GM23248 (cell line): Measurements from ENCODE around the gene PPP2R2D. TPM values are rescaled to one million over a fixed set of nuclear protein-coding genes. Genes with fewer than 3 reads are reported as not detected.
"Not testable (repeated sequence)": the region's sequence is repeated elsewhere in the genome, so short reads cannot be mapped to it uniquely, and the experiment has no call there.

Source experiments
- DNase-seq: peaks from one replicate; pipeline ENCODE4 v3.0.0-alpha.2; 2015
- H2AFZ ChIP-seq: fragments of 200-600 bp; sonication (generic); 2 replicates; pipeline ENCODE4 v1.6.1; 2016; ENCODE audit warnings: antibody characterized with exemption
- H3F3A ChIP-seq: fragments of 200-600 bp; sonication (generic); 2 replicates; pipeline ENCODE4 v1.6.1; 2016; ENCODE audit warnings: mild to moderate bottlenecking, antibody characterized with exemption, mixed run types; ENCODE audit not compliant: insufficient read depth
- H3K27ac ChIP-seq: fragments of 200-600 bp; sonication (generic); 2 replicates; pipeline ENCODE4 v1.5.1; 2016; ENCODE audit warnings: mild to moderate bottlenecking
- H3K27me3 ChIP-seq: fragments of 200-600 bp; sonication (generic); replicated peaks from 2 replicates; pipeline ENCODE4 v1.6.1; 2016; ENCODE audit warnings: mild to moderate bottlenecking; ENCODE audit not compliant: insufficient read depth
- H3K36me3 ChIP-seq: fragments of 200-600 bp; sonication (generic); 2 replicates; pipeline ENCODE4 v1.6.1; 2016; ENCODE audit warnings: low read depth, mild to moderate bottlenecking
- H3K4me1 ChIP-seq: fragments of 200-600 bp; sonication (generic); 2 replicates; pipeline ENCODE4 v1.6.1; 2016; ENCODE audit warnings: mild to moderate bottlenecking; ENCODE audit not compliant: insufficient read depth
- H3K4me2 ChIP-seq: fragments of 200-600 bp; sonication (generic); one replicate; pipeline ENCODE4 v1.6.1; 2016; ENCODE audit warnings: mild to moderate bottlenecking; ENCODE audit not compliant: unreplicated experiment
- H3K4me3 ChIP-seq: fragments of 200-600 bp; sonication (generic); 2 replicates; pipeline ENCODE4 v1.5.1; 2016; ENCODE audit warnings: mild to moderate bottlenecking
- H3K79me2 ChIP-seq: fragments of 200-600 bp; sonication (generic); 2 replicates; pipeline ENCODE4 v1.6.1; 2016; ENCODE audit warnings: mild to moderate bottlenecking; ENCODE audit not compliant: insufficient read depth
- H3K9ac ChIP-seq: fragments of 200-600 bp; sonication (generic); 2 replicates; pipeline ENCODE4 v1.6.1; 2016; ENCODE audit warnings: mild to moderate bottlenecking
- H3K9me2 ChIP-seq: fragments of 200-600 bp; sonication (generic); 2 replicates; pipeline ENCODE4 v1.6.1; 2016; ENCODE audit warnings: mixed run types, mild to moderate bottlenecking, moderate library complexity; ENCODE audit not compliant: insufficient read depth
- H3K9me3 ChIP-seq: fragments of 200-600 bp; sonication (generic); one replicate; pipeline ENCODE4 v1.6.1; 2017; ENCODE audit warnings: low read depth
- H4K20me1 ChIP-seq: fragments of 200-600 bp; sonication (generic); 2 replicates; pipeline ENCODE4 v1.6.0; 2016; ENCODE audit not compliant: insufficient read depth
- EZH2 ChIP-seq: fragments of 200-600 bp; sonication (generic); IDR thresholded peaks from 2 replicates; pipeline ENCODE4 v1.6.1; 2018; ENCODE audit warnings: antibody characterized with exemption, mild to moderate bottlenecking; ENCODE audit not compliant: insufficient read depth, poor library complexity, severe bottlenecking
- EZH2phosphoT487 ChIP-seq: fragments of 200-600 bp; sonication (generic); IDR thresholded peaks from 2 replicates; pipeline ENCODE4 v1.6.1; 2018; ENCODE audit warnings: antibody characterized with exemption, moderate library complexity, mild to moderate bottlenecking, low read depth; ENCODE audit not compliant: insufficient read depth
- WGBS, 2 experiments: methylation state at CpG; one replicate each; pipeline ENCODE4 v1.1.6; 2015 to 2017; ENCODE audit warnings: low lambda C conversion rate in 2 of 2, low coverage in 1 of 2; ENCODE audit errors: missing lambda C conversion rate in 2 of 2; 5-methylcytosine and 5-hydroxymethylcytosine counted together
- in situ Hi-C: fragments of 300-500 bp; cut with MboI; formaldehyde crosslinking; loops from 2 replicates; pipeline ENCODE4 v1.15.0; 2020
- polyA plus RNA-seq: library from polyadenylated mRNA; unstranded; fragments of >200 nt; fragmentation: Nextera tagmentation; extraction: Ambion mirVana; gene quantifications from 2 replicates; pipeline ENCODE4 v1.2.1, GENCODE V29; 2016
- total RNA-seq: library from RNA; depleted of rRNA; stranded (reverse); fragments of >200 nt; shearing (Covaris generic); gene quantifications from 2 replicates; pipeline ENCODE4 v1.2.3, GENCODE V29; 2014

PPP2R2D gene
- total and polyA plus RNA-seq, 2 experiments from 2014 or later: 18.5 to 26.2 TPM

- WGBS, 2 experiments: 97 to 98% methylated on average over 3 of the region's 3 CpGs
- H4K20me1 ChIP-seq: not testable (repeated sequence)
Measured at GRCh38 chr10:131987786-131988185, 87.0 kb downstream of the PPP2R2D start.

GRCh38 chr10:131991726-131992125 is 90.9 kb downstream of the PPP2R2D start:
- no peak overlapping the region for H3K27ac ChIP-seq
- no peak overlapping the region for H3K4me2 ChIP-seq
- WGBS, 2 experiments: 70 to 72% methylated on average over 3 of the region's 3 CpGs
- TF ChIP-seq EZH2phosphoT487: no peak
- no peaks in the 10 kb centered on the region for H3F3A ChIP-seq
- no peak overlapping the region for H3K9ac ChIP-seq
- no peaks in the 10 kb centered on the region for H3K36me3 ChIP-seq
- no peaks in the 10 kb centered on the region for H3K9me2 ChIP-seq
- no peaks in the 10 kb centered on the region for H4K20me1 ChIP-seq
- no peak for DNase-seq
- no peaks in the 10 kb centered on the region for H3K27me3 ChIP-seq
- in situ Hi-C loops: no loop called here
- no peak overlapping the region for H2AFZ ChIP-seq
- no peaks in the 10 kb centered on the region for H3K9me3 ChIP-seq
- no peaks in the 10 kb centered on the region for H3K79me2 ChIP-seq
- no peak overlapping the region for H3K4me3 ChIP-seq
- H3K4me1 ChIP-seq: no peaks in the 10 kb centered on the region

More at GRCh38 chr10:131987786-131988185, 87.0 kb downstream of the PPP2R2D start:
- H3K9me2 ChIP-seq, H3K27me3 ChIP-seq, in situ Hi-C loops, H3K27ac ChIP-seq, H3K9ac ChIP-seq, H3K79me2 ChIP-seq, H3K4me2 ChIP-seq, H3K36me3 ChIP-seq, H3K4me3 ChIP-seq, H3K4me1 ChIP-seq, H3K9me3 ChIP-seq, DNase-seq, H2AFZ ChIP-seq: not testable (repeated sequence)
- H3F3A ChIP-seq: peaks cover 15% of the 10 kb centered on the region

GRCh38 chr10:131993275-131993674 is 92.5 kb downstream of the PPP2R2D start:
- DNase-seq: no peak
- Histone ChIP-seq H3K9me2 (no peaks in the 10 kb centered on the region), H3K4me1 (peaks cover 9% of the 10 kb centered on the region; the same call in 1 of the 2 replicates), H3K9me3 (no peaks in the 10 kb centered on the region), H3K27ac (no peak overlapping the region), H3K36me3 (no peaks in the 10 kb centered on the region), H2AFZ (no peak overlapping the region), H3K27me3 (no peaks in the 10 kb centered on the region), H3K9ac (no peak overlapping the region), H3K79me2 (no peaks in the 10 kb centered on the region), H4K20me1 (no peaks in the 10 kb centered on the region), H3F3A (peaks cover 9% of the 10 kb centered on the region; the same call in 1 of the 2 replicates), H3K4me2 (no peak overlapping the region), H3K4me3 (no peak overlapping the region)
- WGBS, 2 experiments: 74 to 76% methylated on average over 14 of the region's 14 CpGs
- in situ Hi-C loops: no loop called here
- TF ChIP-seq EZH2phosphoT487 (no peak), EZH2 (no peak)

DNA sequence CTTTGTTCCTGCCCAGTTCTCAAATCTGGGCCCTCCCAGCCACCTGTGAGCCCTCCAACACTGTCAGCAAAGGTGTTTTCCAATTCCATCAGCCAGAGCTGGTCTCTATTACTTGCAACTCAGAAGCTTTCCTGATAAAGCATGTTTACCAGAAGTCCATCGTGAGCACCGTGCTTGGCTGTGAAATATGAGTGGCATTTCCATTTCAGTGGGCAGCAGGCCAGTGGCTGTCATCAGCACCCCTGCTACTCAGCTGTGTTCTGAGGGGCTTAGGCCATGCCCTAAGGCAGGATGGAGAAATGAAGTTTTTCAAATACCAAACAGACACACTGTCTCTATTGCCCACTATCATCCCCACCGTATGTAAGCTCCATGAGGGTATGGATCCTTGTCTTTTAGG is 93.6 kb downstream of the PPP2R2D start:
- H3K36me3 ChIP-seq: no peaks in the 10 kb centered on the region
- H3K4me2 ChIP-seq: no peak overlapping the region
- no peaks in the 10 kb centered on the region for H3K9me3 ChIP-seq
- H3K9ac ChIP-seq: no peak overlapping the region
- no peaks in the 10 kb centered on the region for H3K27me3 ChIP-seq
- WGBS, 2 experiments: 60 to 63% methylated on average over 3 of the region's 3 CpGs
- no peak for DNase-seq
- in situ Hi-C loops: no loop called here
- TF ChIP-seq EZH2phosphoT487: no peak
- TF ChIP-seq EZH2: no peak
- peaks cover 9% of the 10 kb centered on the region; the same call in 1 of the 2 replicates for H3F3A ChIP-seq
- H3K4me1 ChIP-seq: peaks cover 9% of the 10 kb centered on the region; the same call in 1 of the 2 replicates
- no peaks in the 10 kb centered on the region for H3K79me2 ChIP-seq
- H3K9me2 ChIP-seq: no peaks in the 10 kb centered on the region
- H3K27ac ChIP-seq: no peak overlapping the region
- H4K20me1 ChIP-seq: no peaks in the 10 kb centered on the region
- no peak overlapping the region for H3K4me3 ChIP-seq
- no peak overlapping the region for H2AFZ ChIP-seq
